Stimulated activated CD8-positive, alpha-beta memory T cell treated with anti-CD3 and anti-CD28 coated beads, Interleukin-15, amount 100 ng/mL, for 1 hour (primary cell): ENCODE data around the gene AFF3.

Experiments
- DNase-seq: peaks from one replicate; pipeline ENCODE4 v3.0.0-alpha.2; 2020; ENCODE audit warnings: low read depth

Gene AFF3

GRCh38 chr2:100041946-100042345, 100.4 kb downstream of the AFF3 start:
- no peak for DNase-seq

GRCh38 chr2:100041385-100041784, 101.0 kb downstream of the AFF3 start:
- no peak for DNase-seq

- DNase-seq = no peak
Measured at GRCh38 chr2:100040906-100041305, 101.5 kb downstream of the AFF3 start.

GRCh38 chr2:100039291-100039980, 103.0 kb downstream of the AFF3 start:
- DNase-seq = no peak

GRCh38 chr2:100038011-100038410, 104.4 kb downstream of the AFF3 start:
- DNase-seq = no peak

GRCh38 chr2:100036793-100037192, 105.6 kb downstream of the AFF3 start:
- DNase-seq = no peak

GRCh38 chr2:100036026-100036425, 106.4 kb downstream of the AFF3 start:
- no peak for DNase-seq

- no peak for DNase-seq
Measured at GRCh38 chr2:100034431-100034830, 108.0 kb downstream of the AFF3 start.

- no peak for DNase-seq
Measured at GRCh38 chr2:100033976-100034375, 108.4 kb downstream of the AFF3 start.

GRCh38 chr2:100031604-100032003, 110.8 kb downstream of the AFF3 start:
- no peak for DNase-seq

- no peak for DNase-seq
Measured at GRCh38 chr2:100029460-100029859, 112.9 kb downstream of the AFF3 start.

GRCh38 chr2:100021791-100022340, 120.5 kb downstream of the AFF3 start:
- no peak for DNase-seq

- DNase-seq = no peak
Measured at GRCh38 chr2:100019499-100019898, 122.9 kb downstream of the AFF3 start.

GRCh38 chr2:100018341-100019193, 123.8 kb downstream of the AFF3 start:
- no peak for DNase-seq

GRCh38 chr2:100017633-100018032, 124.8 kb downstream of the AFF3 start:
- DNase-seq = no peak

GRCh38 chr2:100016756-100017155, 125.6 kb downstream of the AFF3 start:
- DNase-seq = no peak

GRCh38 chr2:100015849-100016248, 126.5 kb downstream of the AFF3 start:
- no peak for DNase-seq

GRCh38 chr2:100013892-100014677, 128.3 kb downstream of the AFF3 start:
- DNase-seq = no peak

- no peak for DNase-seq
Measured at GRCh38 chr2:100012561-100012960, 129.8 kb downstream of the AFF3 start.

- DNase-seq = no peak
Measured at GRCh38 chr2:100011272-100011731, 131.1 kb downstream of the AFF3 start.

- DNase-seq = no peak
Measured at GRCh38 chr2:100010606-100011005, 131.8 kb downstream of the AFF3 start.

- DNase-seq = no peak
Measured at GRCh38 chr2:100009743-100010142, 132.6 kb downstream of the AFF3 start.
